Measurements from ENCODE around the gene DIS3L2.

- TF ChIP-seq CTCF (IDR thresholded peaks at IDR 0.05) (no peak), POLR2A (IDR thresholded peaks at IDR 0.05) (no peak)
Measured at GRCh38 chr2:232073026-232073425, 111.5 kb downstream of the DIS3L2 start.

All from uterus (tissue), 2 donors.